Activated T-helper 1 cell treated with Interleukin-2 at 50 U/mL for 16 hours (primary cell): ENCODE results near the gene CNNM2.

Experiments used
- DNase-seq: peaks from one replicate; pipeline ENCODE4 v3.0.0-alpha.2; 2020; ENCODE audit warnings: low read depth

Gene CNNM2

DNA sequence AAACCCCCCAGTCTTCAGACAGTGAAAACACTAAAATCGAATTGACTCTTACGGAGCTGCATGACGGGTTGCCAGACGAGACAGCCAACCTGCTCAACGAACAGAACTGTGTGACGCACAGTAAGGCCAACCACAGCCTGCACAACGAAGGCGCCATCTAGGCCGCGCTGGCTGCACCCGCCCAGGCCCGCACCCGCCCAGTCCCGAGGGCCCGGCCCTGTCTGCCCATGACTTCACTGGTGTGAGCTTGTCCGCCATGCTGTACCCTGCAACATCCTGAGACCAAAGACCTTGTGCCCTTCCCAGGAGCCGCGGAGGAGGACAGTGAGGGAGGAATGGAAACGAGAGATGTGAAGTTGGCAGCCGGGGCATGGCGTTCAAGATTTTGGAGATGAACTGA lies 158.9 kb downstream of the CNNM2 start:
- no peak for DNase-seq

DNA sequence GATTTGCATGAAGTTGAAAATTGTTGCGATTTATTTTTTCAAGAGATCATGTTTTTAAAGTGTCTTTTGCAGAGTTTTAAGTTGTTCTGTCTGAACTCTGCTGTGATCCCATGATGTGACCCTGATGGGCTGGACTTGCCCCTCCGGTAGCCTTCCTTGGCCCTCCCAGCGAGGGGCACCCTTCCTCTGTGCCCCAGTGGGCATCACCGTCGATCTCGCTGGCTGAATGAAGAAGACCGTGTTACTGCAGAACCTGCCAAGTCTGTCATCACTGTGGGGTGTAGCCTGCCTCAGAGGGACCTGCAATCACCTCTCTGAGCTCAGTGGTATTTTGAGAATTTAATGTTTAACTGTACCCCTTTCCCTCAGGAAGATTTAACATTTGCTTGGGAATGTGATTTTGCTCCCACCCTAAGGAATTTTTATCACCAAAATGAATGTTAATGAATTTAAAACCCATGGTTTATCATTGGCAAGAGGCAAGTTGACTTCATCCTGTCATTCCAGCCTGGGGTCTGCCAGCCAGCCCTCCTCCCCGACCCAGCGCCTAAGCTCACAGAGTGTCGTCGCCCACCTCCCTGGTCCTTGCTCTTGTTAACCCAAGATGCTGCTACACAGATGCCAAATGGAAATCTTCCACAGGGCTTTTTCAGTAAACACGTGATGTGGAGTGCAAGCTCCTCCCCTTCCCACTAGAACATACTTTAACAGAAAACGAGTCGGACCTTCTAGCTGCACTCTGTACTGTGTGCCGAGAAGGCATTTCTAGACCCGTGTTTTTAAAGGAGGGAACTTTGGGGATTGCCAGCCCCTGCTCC lies 159.6 kb downstream of the CNNM2 start:
- DNase-seq, result no peak

DNA sequence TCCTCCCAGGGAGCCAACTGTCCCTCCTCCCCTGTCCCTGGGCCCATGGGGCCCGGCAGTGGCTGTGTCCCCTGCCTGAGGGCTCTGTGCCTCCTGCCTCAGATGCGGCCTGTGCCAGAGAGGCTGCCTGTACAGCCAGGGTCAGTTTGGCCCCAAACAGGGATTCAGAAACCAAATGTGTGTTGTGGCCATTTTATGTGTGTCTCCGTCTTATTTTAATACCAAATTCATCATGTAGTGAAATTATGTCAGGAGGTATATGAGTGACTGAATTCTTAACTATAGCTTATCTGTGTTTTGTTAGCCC lies 160.2 kb downstream of the CNNM2 start:
- no peak for DNase-seq

DNA sequence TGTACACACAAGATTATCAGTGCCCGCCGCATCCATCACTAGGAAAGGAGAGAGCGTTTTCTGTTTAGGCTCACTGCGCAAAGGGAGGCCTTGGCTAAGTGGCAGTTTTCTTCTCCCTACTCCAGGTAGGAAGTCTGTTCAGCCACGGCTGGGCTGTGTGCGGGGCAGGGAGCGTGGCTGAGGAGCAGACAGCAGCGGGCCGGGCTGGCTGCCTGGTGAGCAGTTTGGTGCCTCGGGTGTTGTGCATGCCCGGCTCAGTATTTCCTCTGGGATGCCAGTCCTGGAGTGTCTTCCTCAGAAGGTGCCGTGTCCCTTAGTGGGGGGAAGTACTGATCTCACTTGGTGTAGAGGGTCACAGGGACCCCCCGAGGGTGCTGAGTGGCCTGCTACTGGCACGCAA lies 160.6 kb downstream of the CNNM2 start:
- no peak for DNase-seq

DNA sequence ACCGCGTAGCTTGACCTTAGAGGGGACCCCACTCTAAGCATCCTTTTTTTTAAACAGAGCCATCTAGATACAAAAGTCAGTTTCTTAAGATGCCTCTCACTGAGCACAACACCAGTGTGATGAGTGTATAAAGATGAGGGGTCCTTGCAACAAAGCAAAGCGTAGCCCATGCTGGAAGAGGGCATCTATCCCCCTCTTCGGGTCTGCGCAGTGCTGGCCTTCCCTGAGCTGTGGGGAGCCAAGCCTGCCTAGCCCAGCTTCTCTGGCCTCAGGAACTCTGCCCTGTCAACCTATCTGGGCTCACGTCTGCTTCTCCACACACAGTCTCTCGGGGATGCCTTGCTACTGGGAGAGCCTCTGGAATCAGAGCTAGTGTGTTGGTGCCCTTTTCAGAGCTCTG lies 161.0 kb downstream of the CNNM2 start:
- no peak for DNase-seq

DNA sequence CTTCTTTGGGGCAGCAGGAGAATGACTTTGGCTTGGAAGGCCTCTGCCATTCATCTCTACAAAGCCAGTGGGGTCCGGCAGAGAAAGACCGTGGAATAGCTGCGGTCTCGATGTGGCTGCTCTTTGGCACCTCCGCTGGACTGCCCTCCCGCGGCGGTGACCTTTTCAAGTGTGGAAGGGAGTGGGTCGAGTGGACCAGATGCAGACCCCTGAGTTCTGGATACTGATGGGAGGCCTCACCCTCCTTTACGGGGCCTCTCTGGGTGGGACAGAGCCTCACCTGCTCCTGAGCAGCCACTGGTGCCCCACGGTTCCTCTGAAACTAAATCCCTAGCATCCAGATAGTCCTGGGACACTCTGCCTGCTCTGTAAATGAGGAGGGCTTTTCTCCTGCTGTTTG lies 161.9 kb downstream of the CNNM2 start:
- DNase-seq, result no peak

DNA sequence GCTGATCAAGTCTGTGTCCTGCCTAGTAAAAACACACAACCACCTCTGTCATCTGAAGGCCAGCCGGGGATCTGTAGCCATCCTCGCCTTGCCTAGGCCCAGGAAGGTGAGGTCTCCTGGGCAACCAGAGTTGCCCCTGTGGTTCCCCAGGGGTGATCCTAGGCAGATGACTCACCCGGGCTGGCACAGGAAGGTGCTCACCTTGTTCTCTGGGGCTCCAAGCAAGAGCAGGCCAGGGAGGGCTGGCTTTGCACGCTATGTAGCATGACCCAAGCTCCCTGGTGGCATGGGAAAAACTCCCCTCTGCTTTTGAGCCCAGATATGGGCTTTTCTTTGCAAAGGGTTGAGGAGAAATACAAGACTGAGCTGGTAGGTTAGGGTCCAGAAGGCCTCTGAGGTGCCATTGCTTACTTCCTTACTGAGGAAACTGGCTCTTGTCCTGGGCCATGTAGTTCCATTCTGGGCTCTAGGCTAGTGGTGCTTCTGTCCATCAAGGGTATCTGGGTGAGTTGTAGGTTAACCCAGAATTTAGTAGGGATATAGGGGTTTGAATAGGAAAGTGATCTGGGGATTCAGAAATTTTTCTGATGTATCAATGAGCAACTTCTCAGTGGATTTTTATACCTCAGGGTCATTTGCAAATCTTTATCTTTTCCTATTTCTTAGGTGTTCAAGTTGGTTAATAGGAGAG lies 162.9 kb downstream of the CNNM2 start:
- no peak for DNase-seq

DNA sequence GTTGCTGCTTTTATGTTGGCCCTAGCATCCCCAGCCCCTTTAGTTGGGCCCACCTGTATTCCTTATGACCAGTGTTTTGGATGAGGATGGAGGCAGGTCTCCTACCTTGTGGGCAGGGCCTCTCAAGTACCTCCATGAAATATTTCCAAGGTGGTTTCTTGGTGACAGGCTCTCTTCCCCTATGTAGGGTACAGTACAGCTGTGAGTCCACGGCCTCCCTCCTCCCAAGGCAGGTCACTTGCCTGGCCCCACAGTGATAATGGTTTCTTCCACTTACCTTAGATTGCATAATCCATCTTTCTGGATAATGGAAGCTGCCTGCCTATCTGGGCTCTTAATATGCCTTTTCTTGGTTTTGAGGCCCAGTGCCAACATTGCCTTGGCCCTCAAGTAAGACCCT lies 164.6 kb downstream of the CNNM2 start:
- no peak for DNase-seq

DNA sequence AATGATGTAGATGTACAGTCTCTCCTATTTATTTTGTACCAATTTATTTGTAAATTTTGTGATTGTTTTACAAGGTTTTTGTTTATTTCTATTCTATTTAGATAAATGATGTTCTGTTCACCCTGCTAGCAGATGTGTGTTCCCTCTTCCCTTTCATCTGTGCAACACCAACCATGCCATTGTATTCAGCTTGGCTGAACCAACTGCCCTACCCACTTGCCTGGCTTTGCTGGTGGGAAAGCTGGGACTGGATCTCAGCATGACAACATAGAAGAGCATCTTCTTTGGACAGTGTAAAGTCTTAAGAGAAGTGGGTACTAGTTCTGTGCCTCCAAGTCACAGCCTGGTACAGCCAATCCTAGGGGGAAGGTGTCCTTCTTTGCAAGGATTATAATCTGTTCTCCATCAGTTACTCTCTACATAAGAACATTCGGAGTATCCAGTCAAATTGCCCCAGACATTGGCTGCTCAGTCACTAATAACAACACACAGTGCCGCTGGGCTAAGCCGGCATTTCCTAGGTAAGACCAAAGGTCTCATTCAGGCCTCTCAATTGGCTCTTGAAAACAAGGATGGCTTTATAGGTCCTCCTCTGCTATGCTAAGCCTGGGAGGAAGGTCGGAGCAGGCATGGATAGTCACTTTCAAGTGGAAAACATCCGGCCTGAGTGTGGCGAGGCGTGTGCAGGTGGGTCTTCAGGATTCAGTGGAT lies 165.3 kb downstream of the CNNM2 start:
- DNase-seq, result no peak

DNA sequence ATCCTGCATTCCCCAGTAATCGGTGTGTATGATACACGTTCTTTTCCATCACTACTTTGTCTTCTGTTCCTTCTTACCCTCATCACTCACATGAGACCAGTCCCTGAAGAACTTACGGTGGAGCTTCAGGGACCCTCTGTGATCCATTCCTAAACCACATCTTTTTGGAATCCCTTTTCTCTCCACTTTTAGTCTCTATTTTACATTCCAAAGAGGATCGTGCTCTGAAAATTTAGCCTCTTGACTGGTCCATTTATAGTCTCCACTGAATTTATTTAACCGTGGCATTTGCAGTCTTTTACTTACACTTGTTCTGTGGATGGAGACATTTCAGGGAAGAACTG lies 165.9 kb downstream of the CNNM2 start:
- no peak for DNase-seq

DNA sequence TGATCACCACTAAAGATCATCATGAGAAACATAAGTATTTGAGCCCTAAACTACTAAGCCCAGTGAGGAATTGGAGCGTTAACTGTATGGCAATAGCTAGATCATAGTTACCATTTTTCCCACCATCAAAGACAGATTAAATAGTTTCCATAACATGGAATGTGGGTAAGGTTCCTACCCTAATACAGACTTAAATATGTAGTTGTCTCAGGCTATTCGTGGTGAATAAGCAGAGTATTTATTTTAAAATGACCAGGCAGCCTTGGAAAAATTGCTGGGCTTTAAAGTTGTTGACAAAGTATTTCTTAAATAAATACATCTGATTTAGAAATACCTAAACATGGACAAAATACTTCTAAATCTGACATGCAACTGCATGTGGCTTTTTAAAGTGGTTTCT lies 168.2 kb downstream of the CNNM2 start:
- DNase-seq, result no peak

DNA sequence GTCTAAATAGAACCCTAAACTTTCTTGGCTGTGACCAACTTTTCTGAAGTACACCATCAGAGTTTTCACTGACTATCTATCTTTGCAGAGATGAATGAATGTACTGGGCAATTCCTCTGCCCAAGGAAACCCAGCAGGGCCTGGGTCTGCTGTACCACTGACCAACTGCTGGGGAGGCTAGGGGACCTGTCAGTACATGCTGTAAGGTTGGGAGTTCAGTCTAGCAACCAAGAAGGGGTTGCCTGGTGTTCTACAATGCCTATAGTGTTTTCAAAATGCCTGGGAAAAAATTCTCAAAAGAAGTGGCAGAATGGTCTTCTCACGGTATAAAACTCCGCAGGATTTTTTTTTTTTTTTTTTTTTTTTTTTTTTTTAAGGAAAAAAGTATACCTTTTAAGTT lies 168.7 kb downstream of the CNNM2 start:
- DNase-seq, result no peak

DNA sequence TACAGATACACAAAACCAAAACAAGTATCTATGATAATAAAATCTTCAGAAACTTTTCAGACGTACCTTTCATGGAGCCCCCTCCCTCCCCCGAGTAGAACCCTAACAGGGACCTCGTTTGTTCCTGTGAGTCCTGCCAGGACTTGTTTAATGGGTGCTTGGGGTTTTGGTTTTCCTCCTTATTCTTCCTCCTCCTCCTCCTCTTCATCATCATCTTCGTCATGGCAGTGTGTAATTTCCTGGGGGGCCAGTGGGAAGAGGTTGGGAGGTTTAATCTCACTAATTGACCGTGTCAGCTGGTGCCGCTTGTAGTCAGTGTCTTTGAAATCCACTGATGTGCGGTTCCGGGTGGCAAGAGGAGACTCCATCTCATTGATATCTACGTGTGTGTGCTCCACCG lies 171.4 kb downstream of the CNNM2 start:
- no peak for DNase-seq

DNA sequence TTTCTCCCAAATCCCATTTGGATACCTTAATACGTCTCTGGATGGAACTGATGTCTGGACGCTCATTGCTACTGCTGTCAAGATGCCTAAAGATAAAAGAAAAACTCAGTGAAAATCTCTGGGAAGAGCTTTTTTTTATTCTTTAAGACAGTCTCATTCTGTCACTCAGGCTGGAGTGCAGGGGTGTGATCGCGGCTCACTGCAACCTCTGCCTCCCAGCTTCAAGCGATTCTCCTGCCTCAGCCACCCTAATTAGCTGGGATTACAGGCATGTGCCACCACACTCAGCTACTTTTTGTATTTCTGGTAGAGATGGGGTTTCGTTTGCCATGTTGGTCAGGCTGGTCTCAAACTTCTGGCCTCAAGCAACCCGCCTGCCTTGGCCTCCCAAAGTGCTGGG lies 172.8 kb downstream of the CNNM2 start:
- no peak for DNase-seq

DNA sequence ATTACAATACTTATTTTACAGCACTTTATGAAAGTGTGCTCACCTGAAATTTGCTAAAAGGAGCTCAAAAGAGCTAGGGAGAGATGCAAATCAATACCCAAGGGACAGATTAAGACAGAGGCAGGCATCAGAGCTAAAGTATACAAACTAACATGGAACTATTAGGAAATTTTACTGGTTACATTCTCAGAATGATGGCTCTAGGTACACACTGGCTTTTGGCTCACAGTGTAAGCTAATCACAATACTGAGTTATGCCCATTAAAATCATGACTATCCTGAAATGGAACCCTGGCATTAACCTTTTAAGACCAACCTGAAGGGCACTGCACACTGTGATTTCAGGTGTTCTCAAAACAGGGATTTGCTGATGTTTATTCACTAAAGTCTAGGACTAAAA lies 176.9 kb downstream of the CNNM2 start:
- DNase-seq, result no peak

DNA sequence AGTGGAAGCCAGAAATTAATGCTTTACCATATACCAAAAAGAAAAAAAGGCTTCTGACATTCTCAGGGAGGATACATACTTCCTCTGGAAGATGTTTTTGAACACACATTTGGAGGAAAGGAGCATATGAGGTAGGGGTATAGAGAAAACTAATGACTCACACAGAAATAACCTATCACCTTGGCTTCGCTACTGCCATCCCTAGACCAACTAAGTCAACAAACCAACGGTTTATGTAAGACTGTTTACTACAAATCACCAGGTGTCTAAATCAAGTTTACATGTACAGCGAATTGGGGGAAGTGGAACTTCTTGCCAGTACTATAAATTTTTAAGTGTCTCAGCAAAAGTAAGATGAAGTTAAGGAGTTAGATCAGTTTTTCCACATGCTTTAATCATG lies 178.0 kb downstream of the CNNM2 start:
- no peak for DNase-seq

DNA sequence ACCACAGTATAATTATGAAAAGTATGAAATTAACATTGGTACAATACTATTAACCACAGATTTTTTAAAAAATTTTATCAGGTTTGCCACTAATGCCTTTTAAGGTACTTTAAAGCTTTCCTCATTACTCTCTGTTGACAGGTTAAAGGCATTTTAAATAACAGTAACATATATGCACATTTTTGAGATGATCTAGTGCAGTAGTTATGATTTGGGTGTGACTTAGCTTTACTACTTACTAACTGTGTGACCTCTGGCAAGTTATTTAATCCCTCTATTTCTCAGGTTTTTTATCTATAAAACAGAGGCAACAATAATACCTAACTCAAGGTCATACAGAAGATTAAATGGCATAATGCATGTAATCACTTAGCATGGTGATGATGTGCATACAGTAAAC lies 180.1 kb downstream of the CNNM2 start:
- no peak for DNase-seq

DNA sequence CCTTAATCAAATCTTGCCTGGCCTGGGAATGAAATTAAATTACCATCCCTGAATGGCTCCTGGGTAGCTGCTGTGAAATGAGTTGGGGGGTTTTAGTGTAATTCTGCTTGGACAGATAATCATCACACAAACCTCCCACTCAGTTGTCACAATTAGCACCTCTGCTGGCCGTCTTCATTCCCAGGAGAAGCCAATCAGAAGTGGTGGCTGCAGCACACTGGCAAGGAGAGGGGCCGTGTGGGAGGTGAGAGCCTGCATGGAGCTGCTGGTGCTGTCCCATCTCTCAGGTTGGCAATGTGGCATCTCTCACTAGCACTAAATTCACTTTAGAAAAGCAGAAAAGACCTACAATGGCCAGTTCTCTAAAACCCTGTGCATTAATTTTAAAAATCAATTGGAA lies 182.5 kb downstream of the CNNM2 start:
- no peak for DNase-seq

DNA sequence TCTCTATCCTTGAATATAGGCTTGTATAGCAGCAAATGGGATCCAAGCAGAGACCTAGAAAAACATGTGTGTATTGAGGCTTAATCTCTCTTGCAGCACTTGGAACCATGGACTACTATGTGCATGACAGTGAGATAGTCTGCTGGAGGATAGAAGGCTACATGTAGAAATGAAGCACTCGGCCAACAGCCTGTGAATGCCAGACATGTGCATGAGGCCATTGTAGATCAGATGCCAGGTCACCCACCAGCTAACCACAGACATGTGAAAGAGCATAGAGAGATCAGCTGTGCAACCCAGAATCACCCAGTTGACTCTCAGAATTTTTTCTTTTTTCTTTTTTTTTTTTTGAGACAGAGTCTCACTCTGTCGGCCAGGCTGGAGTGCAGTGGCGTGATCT lies 184.1 kb downstream of the CNNM2 start:
- no peak for DNase-seq

DNA sequence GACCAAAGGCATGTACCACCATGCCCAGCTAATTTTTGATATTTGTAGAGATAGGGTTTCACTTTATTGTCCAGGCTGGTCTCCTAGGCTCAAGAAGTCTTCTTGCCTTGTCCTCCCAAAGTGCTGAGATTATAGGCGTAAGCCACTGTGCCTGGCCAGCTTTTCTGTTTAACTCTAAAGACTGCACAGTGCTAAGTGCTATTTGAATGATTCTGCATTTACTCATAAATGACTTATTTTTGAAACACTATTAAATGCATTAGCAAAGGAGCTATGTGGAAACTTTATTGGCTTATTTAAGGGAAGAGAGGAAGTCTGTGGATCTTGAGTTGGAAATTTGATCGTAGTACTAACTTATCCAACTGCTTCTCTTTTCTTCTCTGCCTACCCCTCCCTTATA lies 185.9 kb downstream of the CNNM2 start:
- DNase-seq, result no peak

DNA sequence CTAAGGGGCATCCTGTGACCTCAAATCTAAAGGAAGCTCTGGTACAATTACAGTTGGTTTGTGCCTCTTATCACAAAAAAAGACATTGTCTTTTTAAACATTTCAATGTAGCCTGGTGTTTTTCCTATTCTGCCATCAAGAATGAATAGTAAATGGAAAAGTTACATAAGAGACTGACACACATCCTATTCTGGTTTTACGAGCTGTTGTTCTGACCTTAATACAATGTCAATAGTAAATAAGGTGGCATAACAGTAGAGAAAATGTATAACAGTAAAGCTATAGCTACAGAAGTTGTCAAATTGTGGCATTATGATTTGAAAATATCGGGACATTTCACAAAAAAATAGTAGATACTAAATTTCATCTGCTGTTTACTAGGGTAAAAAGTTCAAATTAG lies 186.6 kb downstream of the CNNM2 start:
- DNase-seq, result no peak

DNA sequence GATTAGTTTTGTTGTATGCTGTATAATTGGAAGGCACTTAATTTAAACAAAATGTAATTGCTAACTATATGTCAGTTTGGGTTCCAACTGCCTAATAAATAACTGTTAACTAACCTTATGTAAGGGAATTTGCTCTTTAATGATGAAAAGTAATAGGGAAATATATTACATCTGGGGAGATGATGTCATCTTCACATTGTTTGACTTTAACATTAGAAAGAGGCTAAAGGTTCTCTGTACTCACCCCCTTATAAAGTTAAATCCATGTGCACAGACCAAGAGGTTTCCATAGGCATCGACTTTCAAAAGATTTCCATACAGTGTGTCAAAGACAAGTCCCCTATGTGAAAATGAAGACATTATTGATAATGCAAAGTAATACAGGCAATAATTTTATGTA lies 187.4 kb downstream of the CNNM2 start:
- DNase-seq, result no peak

DNA sequence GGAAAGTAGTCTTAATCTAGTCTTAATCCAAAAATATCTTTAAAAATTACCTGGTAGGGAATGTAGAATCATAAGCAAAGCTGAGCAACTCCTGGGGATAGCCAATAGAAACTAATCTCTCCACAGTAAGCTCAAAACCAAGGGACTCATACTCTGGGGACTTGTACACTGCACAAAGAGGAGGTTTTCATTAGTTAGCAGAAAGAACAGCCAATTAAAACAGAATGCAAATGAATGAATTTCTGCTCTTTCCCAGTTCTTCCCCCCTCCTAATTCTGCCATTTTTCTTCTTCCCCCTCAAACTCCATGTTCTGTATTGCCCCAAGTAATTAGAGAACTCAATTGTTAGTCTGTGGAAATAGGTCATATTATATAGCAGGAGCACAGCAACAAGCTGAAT lies 188.4 kb downstream of the CNNM2 start:
- DNase-seq, result no peak

DNA sequence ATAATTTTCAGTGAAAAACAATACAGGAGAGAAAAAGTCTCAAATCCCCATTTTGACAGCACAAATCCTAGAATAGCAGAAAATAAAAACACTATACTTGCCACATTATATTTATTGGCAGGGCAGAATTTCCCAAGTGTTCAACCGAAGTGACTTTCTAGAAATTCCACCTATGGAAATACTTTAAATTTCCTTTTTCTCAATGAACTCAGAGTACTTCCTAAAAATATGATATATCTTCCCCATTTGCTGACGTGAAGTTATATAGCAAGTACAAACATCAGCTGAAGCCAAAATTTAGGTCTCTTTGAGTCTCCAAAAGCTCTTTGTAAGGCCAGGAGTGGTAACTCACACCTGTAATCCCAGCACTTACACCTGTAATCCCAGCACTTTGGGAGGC lies 191.7 kb downstream of the CNNM2 start:
- DNase-seq, result no peak
